GM18517 (cell line): Measurements from ENCODE around the gene RETREG1.
"Not testable (repeated sequence)": the region's sequence is repeated elsewhere in the genome, so short reads cannot be mapped to it uniquely, and the experiment has no call there.

ENCODE experiments used
- ATAC-seq: cut with Tn5 transposase; IDR thresholded peaks from one replicate; pipeline ENCODE4 v1.9.1; 2021; ENCODE audit warnings: mild to moderate bottlenecking, moderate library complexity; ENCODE audit not compliant: unreplicated experiment

The RETREG1 gene

GRCh38 chr5:16617274-16617968, 624 bp upstream of the RETREG1 start:
- no peak for ATAC-seq

DNA sequence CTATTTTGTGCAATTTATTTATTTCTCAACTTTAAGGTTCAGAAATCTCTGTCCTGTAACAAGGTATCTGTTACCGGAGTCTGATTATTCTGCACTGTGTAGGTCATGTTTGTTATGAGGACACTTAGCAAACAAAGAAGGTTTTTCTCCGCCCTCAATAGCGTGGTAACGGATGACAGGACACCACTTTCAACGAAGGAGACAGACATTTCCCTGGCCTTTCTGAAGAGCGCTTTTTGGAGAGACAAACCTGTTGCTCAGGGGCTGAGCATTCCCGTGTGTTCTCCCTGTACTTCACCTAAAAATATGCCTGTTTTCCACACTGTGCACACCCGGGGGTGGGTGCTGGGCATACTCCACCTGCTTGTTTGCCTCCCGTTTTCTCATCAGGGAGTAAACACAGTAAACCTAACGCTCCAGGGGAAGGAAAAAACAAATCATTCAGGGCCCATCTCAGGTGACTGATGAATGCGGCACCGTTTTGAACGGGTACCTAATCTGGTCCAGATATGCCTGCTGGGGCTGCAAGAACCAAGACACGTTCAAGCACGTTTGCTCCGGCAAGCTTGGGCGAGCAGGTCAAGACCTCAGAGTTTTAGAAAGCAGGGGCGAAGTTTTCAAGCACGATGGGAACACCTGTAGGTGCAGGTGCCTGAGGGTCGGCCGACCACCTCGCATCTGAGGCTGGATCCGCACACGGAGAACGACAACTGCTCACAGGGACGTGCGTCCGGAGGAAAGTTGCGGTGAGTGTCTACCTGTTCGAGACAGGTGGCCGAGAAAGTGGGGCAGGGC, 859 bp downstream of the RETREG1 start:
- ATAC-seq, result no peak

DNA sequence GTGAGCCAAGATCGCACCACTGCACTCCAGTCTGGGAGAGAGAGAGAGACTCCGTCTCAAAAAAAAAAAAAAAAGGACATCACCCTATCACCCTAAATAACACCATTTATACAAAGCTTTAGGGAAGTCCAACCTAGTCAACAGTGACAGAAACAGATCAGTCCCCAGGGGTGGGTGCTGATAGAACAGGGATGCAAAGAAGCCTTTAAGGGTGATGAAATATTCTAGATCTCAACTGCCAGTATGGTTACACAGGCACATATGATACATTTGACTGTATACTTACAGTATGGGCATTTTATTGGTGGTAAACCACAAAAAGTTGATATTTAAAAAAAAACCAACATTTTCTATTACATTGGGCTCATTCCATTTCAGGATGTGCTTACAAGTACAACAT, 4.8 kb downstream of the RETREG1 start:
- ATAC-seq, result no peak

DNA sequence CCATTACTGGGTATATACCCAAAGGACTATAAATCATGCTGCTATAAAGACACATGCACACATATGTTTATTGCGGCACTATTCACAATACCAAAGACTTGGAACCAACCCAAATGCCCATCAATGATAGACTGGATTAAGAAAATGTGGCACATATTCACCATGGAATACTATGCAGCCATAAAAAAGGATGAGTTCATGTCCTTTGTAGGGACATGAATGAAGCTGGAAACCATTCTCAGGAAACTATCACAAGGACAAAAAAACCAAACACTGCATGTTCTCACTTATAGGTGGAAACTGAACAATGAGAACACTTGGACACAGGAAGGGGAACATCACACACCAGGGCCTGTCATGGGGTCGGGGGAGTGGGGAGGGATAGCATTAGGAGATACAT, 5.9 kb downstream of the RETREG1 start:
- not testable (repeated sequence) for ATAC-seq

GRCh38 chr5:16609412-16609811, 7.4 kb downstream of the RETREG1 start:
- ATAC-seq, result no peak

- no peak for ATAC-seq
Measured at GRCh38 chr5:16606628-16607027, 10.2 kb downstream of the RETREG1 start.

- ATAC-seq, result no peak
Measured at GRCh38 chr5:16603701-16604100, 13.1 kb downstream of the RETREG1 start.

GRCh38 chr5:16603295-16603694, 13.5 kb downstream of the RETREG1 start:
- no peak for ATAC-seq

- no peak for ATAC-seq
Measured at GRCh38 chr5:16602182-16602581, 14.6 kb downstream of the RETREG1 start.

- no peak for ATAC-seq
Measured at GRCh38 chr5:16600946-16601345, 15.9 kb downstream of the RETREG1 start.

DNA sequence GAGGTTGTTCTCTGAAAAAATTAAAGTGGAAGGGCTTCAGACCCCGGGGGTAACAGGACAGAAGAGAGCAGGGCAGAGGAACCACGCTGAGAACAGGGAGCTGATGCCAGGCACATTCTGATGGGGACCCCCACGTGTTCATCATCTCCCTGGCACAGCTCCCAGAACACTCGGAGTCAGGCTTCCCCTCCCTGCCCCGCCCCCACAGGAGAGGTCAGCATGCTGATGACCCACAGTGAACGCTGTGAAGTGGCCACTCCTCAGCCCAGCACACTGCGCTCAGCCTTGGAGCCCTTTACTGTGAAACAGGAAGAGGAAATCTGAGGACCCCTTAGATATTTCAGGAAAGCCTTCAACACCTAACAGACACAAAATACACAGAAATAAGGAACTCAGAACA, 16.4 kb downstream of the RETREG1 start:
- ATAC-seq, result no peak

GRCh38 chr5:16597946-16598694, 18.7 kb downstream of the RETREG1 start:
- no peak for ATAC-seq

DNA sequence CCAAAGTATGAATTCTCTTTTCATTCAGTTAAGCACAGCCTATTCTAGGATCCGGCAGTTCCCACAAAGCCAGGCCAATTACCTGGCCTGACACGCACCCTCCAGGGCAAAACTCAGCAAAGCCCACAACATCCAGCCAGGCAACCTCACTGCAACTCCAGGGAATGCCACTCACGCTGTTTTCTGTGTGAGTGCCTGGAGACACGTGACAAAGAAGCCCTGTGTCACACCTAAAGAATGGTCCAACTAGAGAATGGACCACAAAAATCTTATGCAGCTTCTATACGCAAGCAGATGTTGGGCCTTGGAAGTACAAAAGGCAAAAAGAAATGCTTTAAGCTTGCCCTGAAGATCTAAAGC, 20.2 kb downstream of the RETREG1 start:
- ATAC-seq, result no peak

- ATAC-seq, result no peak
Measured at GRCh38 chr5:16595881-16596580, 20.8 kb downstream of the RETREG1 start.

DNA sequence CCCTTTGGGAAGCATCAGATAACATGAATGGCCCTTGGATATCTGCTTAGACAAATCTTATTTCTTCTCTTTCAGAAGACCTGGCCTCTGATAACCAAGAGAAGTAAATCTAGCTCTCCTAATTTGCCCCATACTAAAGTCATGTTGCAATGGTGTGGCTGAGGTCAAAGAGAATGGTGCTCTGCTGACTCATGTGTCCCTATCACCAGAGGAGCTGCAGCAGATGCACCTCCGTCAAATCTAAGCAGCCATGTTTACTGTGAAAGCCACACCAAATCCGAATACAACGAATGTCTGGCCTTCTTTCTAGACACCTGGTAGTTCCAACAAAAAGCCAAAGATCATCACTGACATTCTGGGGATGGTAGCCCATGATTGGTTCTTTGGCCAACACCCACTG, 23.2 kb downstream of the RETREG1 start:
- ATAC-seq, result no peak

DNA sequence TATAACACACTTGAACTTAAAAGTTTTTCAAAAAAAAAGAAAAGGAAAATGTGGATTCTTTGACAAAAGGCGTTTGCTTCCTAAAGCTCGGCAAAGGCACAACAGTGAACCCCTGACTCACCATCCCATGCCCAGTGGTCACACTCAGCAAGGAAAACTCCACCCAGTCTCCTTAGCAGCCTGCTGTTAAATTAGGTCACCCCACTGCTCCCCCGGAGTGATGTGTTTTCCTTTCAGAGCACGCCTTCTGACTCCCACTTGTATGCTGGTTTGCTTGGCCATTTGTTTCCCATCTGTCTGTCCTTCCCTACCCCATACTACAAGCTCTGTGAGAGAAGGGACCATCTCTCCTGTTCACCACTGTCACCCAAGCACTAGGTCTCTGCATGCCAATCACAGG, 23.8 kb downstream of the RETREG1 start:
- ATAC-seq, result no peak

DNA sequence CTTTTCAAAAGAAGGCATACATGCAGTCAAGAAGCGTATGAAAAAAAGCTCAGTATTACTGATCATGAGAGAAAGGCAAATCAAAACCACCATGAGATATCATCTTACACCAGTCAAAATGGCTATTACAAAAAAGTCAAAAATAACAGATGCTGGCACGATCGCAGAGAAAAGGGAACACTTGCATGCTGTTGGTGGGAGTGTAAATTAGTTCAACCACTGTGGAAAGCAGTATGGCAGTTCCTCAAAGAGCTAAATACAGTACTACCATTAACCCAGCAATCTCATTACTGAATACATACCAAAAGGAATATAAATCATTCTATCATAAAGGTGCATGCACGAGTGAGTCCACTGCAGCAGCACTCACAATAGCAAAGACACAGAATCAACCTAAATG, 24.5 kb downstream of the RETREG1 start:
- ATAC-seq, result no peak

GRCh38 chr5:16590685-16591084, 26.1 kb downstream of the RETREG1 start:
- no peak for ATAC-seq

DNA sequence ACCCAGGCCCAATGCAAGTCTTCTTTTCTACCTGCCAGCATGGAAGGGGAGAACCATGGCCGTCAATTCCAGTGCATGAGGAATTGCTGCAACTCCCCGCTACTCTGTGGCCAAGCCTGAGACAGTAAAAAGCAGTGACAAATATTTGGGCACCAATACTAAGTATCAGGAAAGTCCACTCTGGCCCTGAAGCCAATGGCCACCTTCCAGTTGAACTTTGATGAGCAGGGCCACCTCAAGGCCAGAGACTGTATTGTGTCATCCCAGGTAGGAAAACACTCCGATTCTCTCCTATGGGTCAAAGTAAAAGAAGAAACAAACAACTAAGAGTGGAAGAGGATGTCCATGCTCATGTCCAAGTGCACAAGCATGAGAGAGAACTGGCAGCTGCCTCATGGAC, 27.1 kb downstream of the RETREG1 start:
- ATAC-seq, result no peak

GRCh38 chr5:16588434-16589214, 28.2 kb downstream of the RETREG1 start:
- no peak for ATAC-seq
